ENCODE measurements around the gene PRDM16. TPM values are rescaled to one million over a fixed set of nuclear protein-coding genes. Genes with fewer than 3 reads are reported as not detected.

Gene PRDM16
- total and polyA plus RNA-seq, 2 of the 4 experiments (the other 2 are of a cell fraction): 0.02 TPM; not detected in 1

- H3K18ac ChIP-seq (ENCODE audit: low read depth, low read length): no peak overlapping the region
- ATAC-seq (ENCODE audit: low read depth) (no peak), DNase-seq (no peak)
- H3K23ac ChIP-seq (ENCODE audit: low read depth, low read length): no peak overlapping the region
- no peak overlapping the region for H3K27ac ChIP-seq (ENCODE audit: insufficient read depth, low read length)
- no peak overlapping the region for H3K4me2 ChIP-seq (ENCODE audit: low read depth, low read length)
- no peak overlapping the region for H4K91ac ChIP-seq (ENCODE audit: insufficient read depth, low read depth, low read length)
- no peak overlapping the region for H4K8ac ChIP-seq (ENCODE audit: low read depth in 2 of 2, low read length in 2 of 2)
- no peak overlapping the region for H3K14ac ChIP-seq (replicated peaks; ENCODE audit: low read depth, low read length)
- no peaks in the 10 kb centered on the region for H3K9me1 ChIP-seq (ENCODE audit: insufficient read depth, low read length)
- H3K9ac ChIP-seq (ENCODE audit: low read depth, low read length): no peak overlapping the region
- H2BK120ac ChIP-seq (ENCODE audit: low read depth, low read length): no peak overlapping the region
- H2AK5ac ChIP-seq (ENCODE audit: low read depth, low read length): no peak overlapping the region
- dilution Hi-C loops (cut with HindIII; ENCODE audit: low sequenced_read_pairs, unreplicated experiment): no loop called here
- no peaks in the 10 kb centered on the region; the same call in 1 of the 2 replicates for H4K20me1 ChIP-seq (ENCODE audit: insufficient read depth, low read length)
- intact Hi-C loops (cut with micrococcal nuclease): loop anchor here (5.0 kb wide), 1 partner anchor 77 kb away; no protein-coding TSS in a partner anchor
- H2AFZ ChIP-seq (replicated peaks; ENCODE audit: low read length, poor library complexity): no peak overlapping the region
- TF ChIP-seq FOS (IDR thresholded peaks at IDR 0.05; ENCODE audit: low read depth, low read length) (no peak), POLR2A (IDR thresholded peaks at IDR 0.05; ENCODE audit: low read depth, low read length) (no peak), CHD1 (IDR thresholded peaks at IDR 0.05; ENCODE audit: low read depth, low read length) (no peak), MAZ (IDR thresholded peaks at IDR 0.05; ENCODE audit: borderline replicate concordance, low read depth, low read length) (no peak), RFX5 (IDR thresholded peaks at IDR 0.05; ENCODE audit: low read depth, low read length) (no peak), CTCF (conservative IDR thresholded peaks at IDR 0.05; ENCODE audit: low read depth, low read length) (no peak), CEBPB (IDR thresholded peaks at IDR 0.05; ENCODE audit: low read depth, low read length) (no peak), BHLHE40 (IDR thresholded peaks at IDR 0.05; ENCODE audit: low read depth, low read length) (no peak), USF2 (IDR thresholded peaks at IDR 0.05; ENCODE audit: low read depth, low read length) (no peak), NFE2L2 (IDR thresholded peaks at IDR 0.05; ENCODE audit: low read depth, low read length) (no peak), ELK1 (IDR thresholded peaks at IDR 0.05; ENCODE audit: borderline replicate concordance, low read depth, low read length) (no peak), RAD21 (IDR thresholded peaks at IDR 0.05; ENCODE audit: low read length) (no peak), MAFK (IDR thresholded peaks at IDR 0.05; ENCODE audit: low read depth, low read length) (no peak), MXI1 (IDR thresholded peaks at IDR 0.05; ENCODE audit: borderline replicate concordance, low read depth, low read length) (no peak), SMC3 (IDR thresholded peaks at IDR 0.05; ENCODE audit: low read depth, low read length) (no peak), RCOR1 (IDR thresholded peaks at IDR 0.05; ENCODE audit: insufficient replicate concordance, low read length) (no peak)
- no peak overlapping the region for H3K4me3 ChIP-seq (ENCODE audit: insufficient read depth, low read depth, low read length)
- H2BK15ac ChIP-seq (ENCODE audit: low read depth, low read length): no peak overlapping the region
- ChIA-PET CTCF (interaction anchor here (3.2 kb wide), 1 partner anchor 32 kb away, joined by 12 read pairs; no protein-coding TSS in a partner anchor), POLR2A (ENCODE audit: unreplicated experiment) (no interaction called here)
- no peaks in the 10 kb centered on the region for H3K79me1 ChIP-seq (ENCODE audit: low read depth in 1 of 2, low read length in 2 of 2)
- H3K27me3 ChIP-seq (ENCODE audit: control insufficient read depth, insufficient read depth, low read length): peaks cover 2% of the 10 kb centered on the region; the same call in 1 of the 2 replicates
- WGBS, 2 experiments (ENCODE audit: extremely low coverage in 2 of 2, insufficient read length in 1 of 2): 80% methylated on average over 1 of the region's 14 CpGs; no CpG with 5 or more reads in 1 of the 2 experiments
- H2AK9ac ChIP-seq (replicated peaks; ENCODE audit: low read depth, low read length, poor library complexity): no peak overlapping the region
- no peak overlapping the region for H4K5ac ChIP-seq (ENCODE audit: low read depth, low read length)
- H3K56ac ChIP-seq (ENCODE audit: extremely low read depth, insufficient read depth, low read length): no peak overlapping the region
- no peak overlapping the region for H2BK5ac ChIP-seq (ENCODE audit: low read depth, low read length, poor library complexity, severe bottlenecking)
- no peaks in the 10 kb centered on the region for H3K4me1 ChIP-seq (ENCODE audit: control insufficient read depth, insufficient read depth, low read length)
- in situ Hi-C loops (cut with MboI; ENCODE audit: low sequenced_read_pairs): loop anchor here (5.0 kb wide), 1 partner anchor 137 kb away; no protein-coding TSS in a partner anchor
- no peak overlapping the region for H3K4ac ChIP-seq (ENCODE audit: low read depth, low read length)
- peaks cover 5% of the 10 kb centered on the region for H3K9me3 ChIP-seq (ENCODE audit: control insufficient read depth, insufficient read depth, low read length)
- BruUV-seq (replicated peaks): no TSS peak
- no peak overlapping the region for H2BK20ac ChIP-seq (ENCODE audit: low read depth, low read length)
- no peaks in the 10 kb centered on the region for H3K36me3 ChIP-seq (ENCODE audit: control insufficient read depth, insufficient read depth, low read length)
These were observed 416.0 kb downstream of the PRDM16 start for GRCh38 chr1:3485016-3485415.
